ENCODE measurements around the gene HS3ST6.
"Not testable (repeated sequence)": the region's sequence is repeated elsewhere in the genome, so short reads cannot be mapped to it uniquely, and the experiment has no call there.

Gene HS3ST6

GRCh38 chr16:1890708-1891050 lies 27.5 kb downstream of the HS3ST6 start:
- TF ChIP-seq, protein P1, sequence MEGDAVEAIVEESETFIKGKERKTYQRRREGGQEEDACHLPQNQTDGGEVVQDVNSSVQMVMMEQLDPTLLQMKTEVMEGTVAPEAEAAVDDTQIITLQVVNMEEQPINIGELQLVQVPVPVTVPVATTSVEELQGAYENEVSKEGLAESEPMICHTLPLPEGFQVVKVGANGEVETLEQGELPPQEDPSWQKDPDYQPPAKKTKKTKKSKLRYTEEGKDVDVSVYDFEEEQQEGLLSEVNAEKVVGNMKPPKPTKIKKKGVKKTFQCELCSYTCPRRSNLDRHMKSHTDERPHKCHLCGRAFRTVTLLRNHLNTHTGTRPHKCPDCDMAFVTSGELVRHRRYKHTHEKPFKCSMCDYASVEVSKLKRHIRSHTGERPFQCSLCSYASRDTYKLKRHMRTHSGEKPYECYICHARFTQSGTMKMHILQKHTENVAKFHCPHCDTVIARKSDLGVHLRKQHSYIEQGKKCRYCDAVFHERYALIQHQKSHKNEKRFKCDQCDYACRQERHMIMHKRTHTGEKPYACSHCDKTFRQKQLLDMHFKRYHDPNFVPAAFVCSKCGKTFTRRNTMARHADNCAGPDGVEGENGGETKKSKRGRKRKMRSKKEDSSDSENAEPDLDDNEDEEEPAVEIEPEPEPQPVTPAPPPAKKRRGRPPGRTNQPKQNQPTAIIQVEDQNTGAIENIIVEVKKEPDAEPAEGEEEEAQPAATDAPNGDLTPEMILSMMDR (IDR thresholded peaks at IDR 0.05) = no peak
- Histone ChIP-seq H3K27ac (no peak overlapping the region), H3K4me3 (no peak overlapping the region)
- DNase-seq (ENCODE audit: low spot score) = no peak

DNA sequence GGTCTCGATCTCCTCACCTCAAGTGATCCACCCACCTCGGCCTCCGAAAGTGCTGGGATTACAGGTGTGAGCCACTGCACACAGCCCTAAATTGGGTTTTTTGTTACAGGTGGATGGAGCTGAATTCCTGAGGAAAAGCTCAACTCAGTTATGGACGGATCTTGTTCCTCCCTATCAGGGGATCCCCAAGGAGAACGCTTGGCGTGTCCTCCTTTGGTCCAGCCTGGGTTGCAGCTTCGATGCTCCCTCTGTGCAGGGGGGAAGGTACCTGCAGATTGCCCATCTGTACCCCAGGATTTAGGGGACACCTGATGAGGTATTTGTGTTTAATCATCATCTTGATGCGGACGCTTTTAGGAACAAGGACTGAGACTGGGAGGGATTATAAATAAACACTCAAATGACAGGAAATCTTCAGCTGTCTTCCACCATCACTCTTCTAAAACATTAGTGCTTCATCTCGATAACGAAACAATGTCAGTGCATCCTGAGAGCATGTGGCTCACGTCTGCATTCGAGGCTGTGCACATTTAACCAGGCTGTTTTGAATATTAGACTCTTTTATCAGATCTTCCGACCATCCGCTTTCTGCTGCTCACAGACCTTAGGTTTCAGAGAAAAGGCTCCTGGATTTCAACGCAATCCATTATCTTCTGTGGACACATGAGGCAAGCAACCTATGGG lies 28.0 kb downstream of the HS3ST6 start:
- TF ChIP-seq, protein P1 (IDR thresholded peaks at IDR 0.05) = no peak
- no peak overlapping the region for H3K4me3 ChIP-seq
- no peak overlapping the region for H3K27ac ChIP-seq
- DNase-seq (ENCODE audit: low spot score) = no peak

GRCh38 chr16:1887711-1888354 lies 30.4 kb downstream of the HS3ST6 start:
- TF ChIP-seq, protein P1 (IDR thresholded peaks at IDR 0.05) = no peak
- no peak overlapping the region for H3K4me3 ChIP-seq
- no peak for DNase-seq (ENCODE audit: low spot score)
- no peak overlapping the region for H3K27ac ChIP-seq

- TF ChIP-seq, protein P1 (IDR thresholded peaks at IDR 0.05) = no peak
- no peak for DNase-seq (ENCODE audit: low spot score)
- no peak overlapping the region for H3K4me3 ChIP-seq
- no peak overlapping the region for H3K27ac ChIP-seq
These were observed 33.3 kb downstream of the HS3ST6 start for GRCh38 chr16:1884889-1885288.

- TF ChIP-seq, protein P1 (IDR thresholded peaks at IDR 0.05) = no peak
- Histone ChIP-seq H3K4me3 (no peak overlapping the region), H3K27ac (no peak overlapping the region)
- no peak for DNase-seq (ENCODE audit: low spot score)
These were observed 34.0 kb downstream of the HS3ST6 start for GRCh38 chr16:1884155-1884760.

GRCh38 chr16:1881172-1881571 lies 37.0 kb downstream of the HS3ST6 start:
- H3K4me3 ChIP-seq; H3K27ac ChIP-seq; DNase-seq (ENCODE audit: low spot score): not testable (repeated sequence)

- DNase-seq (ENCODE audit: low spot score) = no peak
These were observed 38.7 kb downstream of the HS3ST6 start for GRCh38 chr16:1879477-1879876.

More at GRCh38 chr16:1879477-1879876, 38.7 kb downstream of the HS3ST6 start:
- Histone ChIP-seq H3K4me3 (no peak overlapping the region), H3K27ac (no peak overlapping the region)
- TF ChIP-seq, protein P1 (IDR thresholded peaks at IDR 0.05) = no peak
